Measurements from ENCODE around the gene SNX13. TPM values are rescaled to one million over a fixed set of nuclear protein-coding genes. Genes with fewer than 3 reads are reported as not detected.

Gene SNX13
- total RNA-seq, 1 experiment from 2014 or later: 29.0 TPM

- no peak overlapping the region for H3K4me3 Mint-ChIP-seq
- Histone ChIP-seq H2BK5ac (ENCODE audit: insufficient read length, low read length) (no peak overlapping the region), H3K27ac (ENCODE audit: insufficient read length, low read depth, low read length) (no peak overlapping the region), H4K91ac (ENCODE audit: insufficient read length, low read depth, low read length) (no peak overlapping the region), H3K79me2 (ENCODE audit: insufficient read depth, low read length) (no peaks in the 10 kb centered on the region), H4K5ac (ENCODE audit: insufficient read length, low read depth, low read length) (no peak overlapping the region), H2AK5ac (ENCODE audit: insufficient read length, low read length) (no peak overlapping the region), H3K56ac (ENCODE audit: insufficient read length, low read depth, low read length) (no peak overlapping the region), H2BK15ac (ENCODE audit: low read depth, low read length) (no peak overlapping the region), H3K4ac (ENCODE audit: low read depth, low read length) (no peak overlapping the region), H3K79me1 (ENCODE audit: insufficient read depth, low read depth, low read length, poor library complexity, severe bottlenecking) (no peaks in the 10 kb centered on the region), H3K27me3 (ENCODE audit: insufficient read depth, low read length) (no peaks in the 10 kb centered on the region), H2BK20ac (ENCODE audit: low read depth, low read length, poor library complexity, severe bottlenecking) (no peak overlapping the region), H3K4me1 (ENCODE audit: insufficient read depth, low read length) (peaks cover 2% of the 10 kb centered on the region; the same call in 1 of the 2 replicates), H2BK12ac (ENCODE audit: insufficient read length, low read depth, low read length) (no peak overlapping the region), H3K23me2 (ENCODE audit: insufficient read length, low read depth, low read length, poor library complexity, severe bottlenecking) (no peaks in the 10 kb centered on the region), H3T11ph (ENCODE audit: low read length) (no peak overlapping the region), H3K23ac (ENCODE audit: insufficient read length, low read depth, low read length) (no peak overlapping the region), H3K9ac (ENCODE audit: extremely low read depth, insufficient read length, low read length) (no peak overlapping the region), H3K9me3 (ENCODE audit: control insufficient read depth, low read depth, low read length) (no peaks in the 10 kb centered on the region), H4K20me1 (ENCODE audit: control insufficient read depth, insufficient read depth, insufficient read length) (no peaks in the 10 kb centered on the region), H4K8ac (replicated peaks; ENCODE audit: insufficient read length, low read depth, low read length) (no peak overlapping the region), H2AFZ (ENCODE audit: low read length) (no peak overlapping the region), H3K4me2 (ENCODE audit: insufficient read depth, insufficient read length, low read length) (no peak overlapping the region), H3K14ac (ENCODE audit: insufficient read depth, low read length) (no peak overlapping the region), H2BK120ac (ENCODE audit: low read depth, low read length, poor library complexity, severe bottlenecking) (no peak overlapping the region), H3K18ac (ENCODE audit: insufficient read length, low read depth, low read length) (no peak overlapping the region)
- no peak for DNase-seq
- H3K4me1 Mint-ChIP-seq: peaks cover 18 to 19% of the 10 kb centered on the region in 2 experiments
- WGBS (ENCODE audit: extremely low coverage, insufficient read length, low lambda C conversion rate): no CpG with 5 or more reads among the region's 2 CpGs
- peaks cover 2 to 13% (median 3%) of the 10 kb centered on the region in 3 experiments; a peak in 3 of 7 replicates for H3K36me3 Mint-ChIP-seq (ENCODE audit: insufficient read depth in 1 of 3, low read depth in 3 of 3)
- no peaks in the 10 kb centered on the region for H3K27me3 Mint-ChIP-seq (ENCODE audit: low read depth)
- peak overlapping the region in 2 of 3 experiments; percentile 77 to 92; a peak in 4 of 7 replicates for H3K27ac Mint-ChIP-seq
- no peak for TF ChIP-seq CTCF (conservative IDR thresholded peaks at IDR 0.05)
- peaks cover 0 to 2% of the 10 kb centered on the region in 2 experiments; a peak in 3 of 5 replicates for H3K9me3 Mint-ChIP-seq
Measured at GRCh38 chr7:17746020-17746530, 194.2 kb downstream of the SNX13 start.
